T-helper 1 cell treated with Interleukin-12 subunit alpha and Interleukin-12 subunit beta and Interleukin-4 antibody, amounts not matched to agents 30 μg/mL and 1 μg/mL, for 36 hours (primary cell): ENCODE results near the gene ITGBL1.

ENCODE experiments used
- H3K27ac Mint-ChIP-seq: one replicate; pipeline ENCODE4 v1.8.0; 2021; ENCODE audit warnings: mild to moderate bottlenecking, mixed read lengths
- H3K27me3 Mint-ChIP-seq: one replicate; pipeline ENCODE4 v1.8.0; 2021; ENCODE audit warnings: low read depth, mixed read lengths
- H3K36me3 Mint-ChIP-seq: one replicate; pipeline ENCODE4 v1.8.0; 2021; ENCODE audit warnings: low read depth, mixed read lengths
- H3K4me1 Mint-ChIP-seq: one replicate; pipeline ENCODE4 v1.8.0; 2021; ENCODE audit warnings: low read depth, mixed read lengths
- H3K4me3 Mint-ChIP-seq: one replicate; pipeline ENCODE4 v1.8.0; 2021; ENCODE audit warnings: mild to moderate bottlenecking, moderate library complexity, mixed read lengths
- H3K9me3 Mint-ChIP-seq: one replicate; pipeline ENCODE4 v1.8.0; 2021; ENCODE audit warnings: mixed read lengths

The ITGBL1 gene

DNA sequence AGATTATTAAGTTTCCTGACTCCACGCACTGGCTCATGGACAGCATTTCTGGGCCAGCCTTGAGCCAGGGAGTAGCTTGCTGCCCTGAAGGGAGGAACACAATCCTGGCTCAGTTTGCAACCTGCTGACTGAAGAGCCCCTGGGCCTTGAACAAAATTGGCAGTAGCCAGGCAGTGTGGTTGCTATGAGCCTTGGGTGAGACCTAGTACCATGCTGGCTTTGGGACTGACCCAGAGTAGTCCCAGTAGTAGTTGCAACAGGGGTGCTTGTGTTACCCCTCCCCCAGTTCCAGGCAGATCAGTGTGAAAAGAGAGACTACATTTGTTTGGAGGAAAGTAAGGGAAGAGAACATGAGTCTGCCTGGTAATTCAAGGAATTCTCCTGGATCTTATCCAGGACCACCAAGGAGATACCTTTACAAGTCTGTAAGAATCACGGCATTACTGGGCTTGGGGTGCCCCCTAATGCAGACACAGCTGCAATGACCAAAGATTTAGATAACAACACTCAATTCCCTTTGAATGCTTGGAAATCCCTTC is 22.0 kb downstream of the ITGBL1 start:
- no peaks in the 10 kb centered on the region for H3K36me3 Mint-ChIP-seq
- H3K4me1 Mint-ChIP-seq: no peaks in the 10 kb centered on the region
- H3K27ac Mint-ChIP-seq: no peak overlapping the region
- no peaks in the 10 kb centered on the region for H3K9me3 Mint-ChIP-seq
- H3K4me3 Mint-ChIP-seq: no peak overlapping the region
- H3K27me3 Mint-ChIP-seq: no peaks in the 10 kb centered on the region

DNA sequence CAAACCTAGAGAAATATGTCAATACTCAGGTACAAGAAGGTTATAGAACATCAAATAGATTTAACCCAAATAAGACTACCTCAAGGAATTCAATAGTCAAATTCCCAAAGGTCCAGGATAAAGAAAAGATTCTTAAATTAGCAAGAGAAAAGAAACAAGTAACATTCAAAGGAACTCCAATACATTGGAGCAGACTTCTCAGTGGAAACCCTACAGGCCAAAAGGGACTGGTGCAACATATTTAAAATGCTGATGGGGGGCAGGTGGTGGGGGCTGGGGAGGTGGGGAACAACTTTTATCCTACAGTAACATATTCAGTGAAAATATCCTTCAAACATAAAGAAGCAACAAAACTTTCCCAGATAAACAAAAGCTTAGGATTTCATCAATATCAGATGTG is 23.1 kb downstream of the ITGBL1 start:
- Mint-ChIP-seq H3K9me3 (no peaks in the 10 kb centered on the region), H3K36me3 (no peaks in the 10 kb centered on the region), H3K27ac (no peak overlapping the region), H3K4me3 (no peak overlapping the region), H3K27me3 (no peaks in the 10 kb centered on the region), H3K4me1 (no peaks in the 10 kb centered on the region)

DNA sequence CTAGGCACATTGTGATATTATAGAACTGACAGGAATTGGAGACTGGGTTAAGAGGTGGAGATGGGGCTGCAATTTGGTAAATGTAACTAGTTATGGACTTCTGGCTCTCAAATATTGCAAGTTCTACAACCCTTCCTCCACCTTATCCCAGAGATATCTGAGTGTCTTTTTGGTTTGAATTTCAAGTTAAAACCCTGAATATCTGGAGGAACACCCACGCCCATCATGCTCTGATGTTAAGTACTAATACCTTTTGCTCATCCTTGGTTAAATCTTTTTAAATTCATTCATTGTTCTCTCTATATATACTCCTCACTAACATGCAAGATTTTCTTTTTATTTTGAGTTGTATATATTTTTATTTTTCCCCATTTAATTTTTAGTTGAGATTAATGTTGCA is 28.9 kb downstream of the ITGBL1 start:
- no peaks in the 10 kb centered on the region for H3K9me3 Mint-ChIP-seq
- no peak overlapping the region for H3K4me3 Mint-ChIP-seq
- H3K27me3 Mint-ChIP-seq: no peaks in the 10 kb centered on the region
- no peak overlapping the region for H3K27ac Mint-ChIP-seq
- H3K36me3 Mint-ChIP-seq: no peaks in the 10 kb centered on the region
- H3K4me1 Mint-ChIP-seq: no peaks in the 10 kb centered on the region

DNA sequence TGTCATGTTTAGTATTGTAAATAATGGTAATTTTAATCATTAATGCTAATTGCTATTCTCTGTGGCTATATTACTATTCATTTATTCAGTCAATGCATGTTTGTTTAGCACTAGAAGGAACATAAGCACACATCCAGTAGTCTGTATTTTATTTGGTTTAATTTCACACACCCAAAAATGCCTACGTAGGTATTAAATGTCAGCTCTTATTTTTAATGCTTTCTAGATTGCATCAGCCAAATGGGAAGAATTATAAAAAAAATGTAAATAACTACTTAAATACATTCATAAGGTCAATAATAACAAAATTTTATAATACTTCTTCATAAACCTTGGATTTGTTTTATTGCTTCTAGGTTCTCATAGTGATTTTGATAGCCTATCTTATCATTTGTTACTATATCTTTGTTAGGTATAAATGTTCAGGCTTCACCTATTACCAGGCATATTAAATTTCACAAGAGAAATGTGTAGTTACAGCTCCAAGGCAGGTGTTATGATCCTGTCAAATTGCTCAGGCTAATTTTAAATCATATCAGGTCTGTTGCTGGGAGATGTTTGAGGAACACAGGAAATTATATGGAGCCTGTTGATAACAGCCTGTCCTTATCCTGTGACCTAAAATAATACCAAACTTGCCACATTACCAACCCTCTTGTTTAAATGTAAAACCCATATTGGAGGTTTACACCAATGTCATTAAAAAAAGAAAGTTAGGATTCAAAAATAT is 34.4 kb downstream of the ITGBL1 start:
- Mint-ChIP-seq H3K4me1 (no peaks in the 10 kb centered on the region), H3K27ac (no peak overlapping the region), H3K36me3 (no peaks in the 10 kb centered on the region), H3K9me3 (no peaks in the 10 kb centered on the region), H3K27me3 (peaks cover 3% of the 10 kb centered on the region), H3K4me3 (no peak overlapping the region)

GRCh38 chr13:101487438-101487830 is 35.0 kb downstream of the ITGBL1 start:
- Mint-ChIP-seq H3K36me3 (no peaks in the 10 kb centered on the region), H3K27me3 (peaks cover 3% of the 10 kb centered on the region), H3K4me3 (no peak overlapping the region), H3K27ac (no peak overlapping the region), H3K4me1 (no peaks in the 10 kb centered on the region), H3K9me3 (no peaks in the 10 kb centered on the region)

DNA sequence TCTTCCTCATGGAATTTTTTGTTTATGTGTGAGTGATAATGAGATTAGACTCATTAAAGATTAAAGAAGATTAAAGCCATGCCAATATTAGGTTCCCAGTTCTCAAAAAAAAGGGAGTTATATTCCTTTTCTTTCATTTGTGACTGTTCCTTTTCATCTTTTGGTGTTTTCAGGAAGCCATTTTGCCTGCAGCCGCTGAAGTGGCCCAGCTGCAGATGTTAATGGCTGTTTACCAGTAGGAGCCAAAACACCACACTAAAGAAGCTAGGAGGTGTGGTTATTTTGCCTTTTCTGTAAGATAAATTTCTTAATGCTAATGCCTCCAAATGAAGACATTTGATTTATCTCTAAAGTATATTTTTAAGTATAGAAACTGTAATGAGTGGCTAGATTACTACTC is 36.3 kb downstream of the ITGBL1 start:
- peaks cover 3% of the 10 kb centered on the region for H3K27me3 Mint-ChIP-seq

GRCh38 chr13:101489643-101490405 is 37.3 kb downstream of the ITGBL1 start:
- Mint-ChIP-seq H3K27me3 (peaks cover 3% of the 10 kb centered on the region), H3K27ac (no peak overlapping the region), H3K4me1 (no peaks in the 10 kb centered on the region), H3K9me3 (no peaks in the 10 kb centered on the region), H3K36me3 (no peaks in the 10 kb centered on the region), H3K4me3 (no peak overlapping the region)

More for the DNA sequence above, 36.3 kb downstream of the ITGBL1 start:
- Mint-ChIP-seq H3K4me1 (no peaks in the 10 kb centered on the region), H3K27ac (no peak overlapping the region), H3K9me3 (no peaks in the 10 kb centered on the region), H3K36me3 (no peaks in the 10 kb centered on the region), H3K4me3 (no peak overlapping the region)

- H3K27me3 Mint-ChIP-seq: peaks cover 3% of the 10 kb centered on the region
- H3K36me3 Mint-ChIP-seq: no peaks in the 10 kb centered on the region
- no peaks in the 10 kb centered on the region for H3K4me1 Mint-ChIP-seq
These were observed 38.0 kb downstream of the ITGBL1 start for GRCh38 chr13:101490406-101491015.

DNA sequence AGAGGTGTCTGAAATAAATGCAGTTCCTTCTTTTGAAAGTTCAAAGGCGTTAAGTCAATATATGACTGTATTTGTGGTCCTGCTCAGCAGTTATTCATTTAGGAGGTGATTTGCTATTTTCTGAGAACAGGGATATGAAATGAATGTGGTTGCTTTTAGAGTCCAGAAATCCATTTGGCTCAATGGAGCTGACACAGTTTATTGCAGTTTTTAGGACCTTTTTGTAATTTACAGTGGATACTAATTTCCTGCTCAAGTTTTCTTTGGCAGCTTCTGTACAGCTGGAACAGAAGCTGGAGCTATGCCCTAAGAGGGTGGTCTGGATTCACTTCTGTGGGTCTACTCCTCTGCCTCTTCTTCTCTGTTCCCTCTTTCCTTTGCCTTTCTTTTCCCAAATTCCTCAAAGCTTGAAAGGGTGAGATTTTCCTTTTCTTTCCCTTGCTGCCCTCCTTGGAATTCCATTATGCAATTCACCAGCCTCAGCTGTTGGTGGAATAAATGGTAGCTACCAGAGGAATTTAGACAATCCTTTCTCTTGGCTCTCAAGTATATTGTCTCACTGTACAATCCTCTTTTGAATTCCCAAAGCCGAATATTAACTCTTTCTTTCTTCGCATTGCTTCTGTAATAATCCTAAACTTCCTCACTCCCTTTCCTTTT is 39.9 kb downstream of the ITGBL1 start:
- Mint-ChIP-seq H3K36me3 (no peaks in the 10 kb centered on the region), H3K4me1 (no peaks in the 10 kb centered on the region), H3K9me3 (no peaks in the 10 kb centered on the region), H3K4me3 (no peak overlapping the region), H3K27me3 (peaks cover 3% of the 10 kb centered on the region), H3K27ac (no peak overlapping the region)

More at GRCh38 chr13:101490406-101491015, 38.0 kb downstream of the ITGBL1 start:
- H3K4me3 Mint-ChIP-seq: no peak overlapping the region
- H3K9me3 Mint-ChIP-seq: no peaks in the 10 kb centered on the region
- no peak overlapping the region for H3K27ac Mint-ChIP-seq

GRCh38 chr13:101493541-101493940 is 41.1 kb downstream of the ITGBL1 start:
- Mint-ChIP-seq H3K27ac (no peak overlapping the region), H3K27me3 (no peaks in the 10 kb centered on the region), H3K9me3 (no peaks in the 10 kb centered on the region), H3K4me1 (no peaks in the 10 kb centered on the region), H3K36me3 (no peaks in the 10 kb centered on the region), H3K4me3 (no peak overlapping the region)

- Mint-ChIP-seq H3K27me3 (peaks cover 7% of the 10 kb centered on the region), H3K9me3 (no peaks in the 10 kb centered on the region), H3K4me3 (no peak overlapping the region), H3K36me3 (no peaks in the 10 kb centered on the region), H3K4me1 (no peaks in the 10 kb centered on the region), H3K27ac (no peak overlapping the region)
These were observed 46.9 kb downstream of the ITGBL1 start for GRCh38 chr13:101499406-101499805.

DNA sequence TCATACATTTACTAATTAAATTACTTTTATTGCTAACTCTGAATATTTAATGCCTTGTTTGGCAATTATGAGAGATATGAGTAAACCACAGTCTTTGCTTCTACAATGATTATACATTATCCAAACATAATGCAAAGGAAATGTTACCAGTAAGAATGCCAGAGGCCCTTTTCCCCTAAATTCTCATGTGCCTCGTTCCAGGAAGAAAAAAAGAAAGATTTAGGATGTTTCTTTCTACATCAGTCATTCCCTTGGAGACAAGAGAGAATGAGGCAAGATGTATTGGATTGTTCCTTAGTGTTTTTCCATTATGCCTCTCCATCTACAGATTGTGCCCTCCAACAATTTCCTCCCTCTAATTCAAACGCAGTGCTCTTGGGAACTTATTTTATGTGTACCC is 50.1 kb downstream of the ITGBL1 start:
- Mint-ChIP-seq H3K4me1 (no peaks in the 10 kb centered on the region), H3K9me3 (no peaks in the 10 kb centered on the region), H3K36me3 (no peaks in the 10 kb centered on the region), H3K4me3 (no peak overlapping the region), H3K27me3 (peaks cover 7% of the 10 kb centered on the region), H3K27ac (no peak overlapping the region)

GRCh38 chr13:101511161-101511560 is 58.7 kb downstream of the ITGBL1 start:
- Mint-ChIP-seq H3K36me3 (no peaks in the 10 kb centered on the region), H3K9me3 (no peaks in the 10 kb centered on the region), H3K4me1 (peaks cover 2% of the 10 kb centered on the region), H3K4me3 (no peak overlapping the region), H3K27ac (no peak overlapping the region), H3K27me3 (peaks cover 8% of the 10 kb centered on the region)

- Mint-ChIP-seq H3K27ac (no peak overlapping the region), H3K27me3 (peaks cover 8% of the 10 kb centered on the region), H3K9me3 (no peaks in the 10 kb centered on the region), H3K4me1 (peaks cover 2% of the 10 kb centered on the region), H3K4me3 (no peak overlapping the region), H3K36me3 (no peaks in the 10 kb centered on the region)
These were observed 59.3 kb downstream of the ITGBL1 start for GRCh38 chr13:101511766-101512165.
